ENCODE data around the gene NGFR. TPM values are rescaled to one million over a fixed set of nuclear protein-coding genes. Genes with fewer than 3 reads are reported as not detected.

Gene NGFR, protein sequence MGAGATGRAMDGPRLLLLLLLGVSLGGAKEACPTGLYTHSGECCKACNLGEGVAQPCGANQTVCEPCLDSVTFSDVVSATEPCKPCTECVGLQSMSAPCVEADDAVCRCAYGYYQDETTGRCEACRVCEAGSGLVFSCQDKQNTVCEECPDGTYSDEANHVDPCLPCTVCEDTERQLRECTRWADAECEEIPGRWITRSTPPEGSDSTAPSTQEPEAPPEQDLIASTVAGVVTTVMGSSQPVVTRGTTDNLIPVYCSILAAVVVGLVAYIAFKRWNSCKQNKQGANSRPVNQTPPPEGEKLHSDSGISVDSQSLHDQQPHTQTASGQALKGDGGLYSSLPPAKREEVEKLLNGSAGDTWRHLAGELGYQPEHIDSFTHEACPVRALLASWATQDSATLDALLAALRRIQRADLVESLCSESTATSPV
- 1 to 10 TPM; 5.7 to 9.0 (median 6.2) TPM for polyA plus RNA-seq (ENCODE audit: insufficient read length in 4 of 4)

- DNase-seq (ENCODE audit: low read depth in 4 of 4, low spot score in 3 of 4) = peak in 1 of 4 donors; percentile 56
Measured at GRCh38 chr17:49494986-49495841, at the start of gene NGFR. Gene NGFR, plus strand, starts transcription at chr17:49495293. Its CDS starts 125 bp downstream, at chr17:49495418.

GRCh38 chr17:49445591-49445990 lies 49.5 kb upstream of the NGFR start:
- DNase-seq (ENCODE audit: low read depth in 4 of 4, low spot score in 3 of 4) = no peak

DNA sequence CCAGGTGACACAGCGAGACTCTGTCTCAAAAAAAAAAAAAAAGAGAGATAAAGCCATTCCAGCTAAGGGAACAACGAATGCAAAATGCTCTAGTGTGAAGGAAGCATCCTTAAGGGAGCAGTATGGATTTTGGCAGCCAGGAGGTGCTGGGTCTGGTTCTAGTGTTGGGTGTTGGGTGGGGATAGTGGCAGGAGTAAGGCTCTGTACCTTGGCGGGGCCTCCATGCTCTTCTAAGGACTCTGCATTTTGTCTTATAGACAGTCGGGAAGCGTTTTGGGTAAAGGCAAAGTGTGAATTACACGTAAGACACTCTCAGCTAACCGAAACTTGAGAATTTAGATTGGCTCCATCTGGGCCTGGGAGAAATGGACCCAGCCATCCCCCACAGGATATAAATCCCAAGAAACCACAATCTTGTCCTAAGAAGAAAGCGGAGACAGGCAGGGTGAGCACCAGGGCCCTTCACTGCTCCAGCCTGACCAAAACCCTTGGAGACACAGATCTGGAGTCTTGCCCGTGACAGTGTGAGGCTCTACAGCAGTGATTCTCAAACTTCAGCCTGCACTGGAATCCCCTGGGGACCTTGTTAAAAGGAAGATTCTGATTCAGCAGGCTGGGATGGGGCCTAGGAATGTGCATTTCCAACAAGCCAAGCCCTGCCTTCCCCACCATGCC lies 47.3 kb upstream of the NGFR start:
- DNase-seq (ENCODE audit: low read depth in 4 of 4, low spot score in 3 of 4) = no peak

- no peak for DNase-seq (ENCODE audit: low read depth in 4 of 4, low spot score in 3 of 4)
Measured at GRCh38 chr17:49450181-49450580, 44.9 kb upstream of the NGFR start.

DNA sequence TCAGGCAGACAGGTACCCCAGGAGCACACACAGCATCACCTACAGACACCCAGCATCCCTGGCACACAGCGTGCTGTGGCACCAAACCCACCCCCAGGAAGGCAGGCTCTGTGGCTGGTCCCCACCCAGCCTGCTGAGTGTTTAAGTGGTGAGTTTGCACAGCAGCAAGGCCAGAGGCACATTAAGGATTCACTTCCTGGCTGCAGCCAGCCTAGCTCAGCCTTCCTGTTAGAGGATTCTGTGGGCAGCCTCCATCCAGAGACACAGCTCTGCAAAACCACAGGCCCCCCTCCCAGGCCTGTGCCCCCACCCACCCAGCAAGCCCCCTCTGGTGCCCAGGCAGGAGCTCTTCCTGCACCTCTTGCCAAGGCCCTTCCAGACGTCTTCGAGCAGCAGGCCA lies 44.4 kb upstream of the NGFR start:
- no peak for DNase-seq (ENCODE audit: low read depth in 4 of 4, low spot score in 3 of 4)

GRCh38 chr17:49452201-49452600 lies 42.9 kb upstream of the NGFR start:
- no peak for DNase-seq (ENCODE audit: low read depth in 4 of 4, low spot score in 3 of 4)

GRCh38 chr17:49452661-49453060 lies 42.4 kb upstream of the NGFR start:
- no peak for DNase-seq (ENCODE audit: low read depth in 4 of 4, low spot score in 3 of 4)

DNA sequence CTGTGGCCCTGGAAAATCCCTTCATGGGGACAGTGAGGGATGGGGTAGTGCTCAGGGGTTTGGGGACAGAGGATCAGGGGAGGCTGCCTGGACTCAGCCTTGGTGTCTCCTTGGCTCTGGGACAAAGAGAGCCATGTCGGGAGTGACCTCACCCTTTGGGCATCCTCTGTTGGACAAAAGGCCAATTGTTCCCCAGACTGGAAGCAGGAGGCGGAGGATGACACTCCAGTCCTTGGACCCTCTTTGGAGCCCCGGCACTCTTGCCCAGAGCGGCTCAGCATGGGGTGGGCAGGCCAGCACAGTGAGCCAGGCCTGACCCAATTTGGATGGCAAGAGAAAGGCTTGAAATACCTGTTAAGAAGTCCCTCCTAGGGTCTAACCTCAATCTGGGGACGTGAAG lies 41.0 kb upstream of the NGFR start:
- no peak for DNase-seq (ENCODE audit: low read depth in 4 of 4, low spot score in 3 of 4)

DNA sequence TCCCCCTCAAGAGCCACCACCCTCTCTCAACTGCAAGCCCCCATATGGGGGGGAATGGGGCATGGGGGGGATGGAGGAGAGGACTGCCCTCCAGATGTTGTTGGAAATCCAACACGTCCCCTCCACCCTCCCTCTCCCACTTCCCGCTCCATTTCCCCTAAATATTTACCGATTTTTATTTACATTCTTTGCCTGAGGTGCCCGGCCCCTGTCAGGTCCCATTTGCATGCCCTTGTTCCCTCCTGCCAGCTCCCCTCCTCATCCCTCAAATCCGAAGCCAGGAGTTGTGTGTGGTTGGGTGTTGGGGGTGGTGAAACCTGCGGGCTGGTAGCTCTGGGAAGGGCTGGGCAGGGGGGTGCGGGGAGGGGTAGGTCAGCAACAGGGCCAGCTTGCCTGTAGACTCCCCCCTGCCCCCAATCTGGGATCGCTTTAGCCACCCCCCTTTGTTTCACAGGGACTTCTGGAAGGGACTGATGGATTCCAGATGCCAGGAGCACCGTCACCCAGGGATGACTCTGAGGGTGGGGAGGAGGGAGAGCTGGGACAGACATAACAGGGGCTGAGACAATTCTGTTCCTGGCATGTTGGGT lies 39.7 kb upstream of the NGFR start:
- no peak for DNase-seq (ENCODE audit: low read depth in 4 of 4, low spot score in 3 of 4)

DNA sequence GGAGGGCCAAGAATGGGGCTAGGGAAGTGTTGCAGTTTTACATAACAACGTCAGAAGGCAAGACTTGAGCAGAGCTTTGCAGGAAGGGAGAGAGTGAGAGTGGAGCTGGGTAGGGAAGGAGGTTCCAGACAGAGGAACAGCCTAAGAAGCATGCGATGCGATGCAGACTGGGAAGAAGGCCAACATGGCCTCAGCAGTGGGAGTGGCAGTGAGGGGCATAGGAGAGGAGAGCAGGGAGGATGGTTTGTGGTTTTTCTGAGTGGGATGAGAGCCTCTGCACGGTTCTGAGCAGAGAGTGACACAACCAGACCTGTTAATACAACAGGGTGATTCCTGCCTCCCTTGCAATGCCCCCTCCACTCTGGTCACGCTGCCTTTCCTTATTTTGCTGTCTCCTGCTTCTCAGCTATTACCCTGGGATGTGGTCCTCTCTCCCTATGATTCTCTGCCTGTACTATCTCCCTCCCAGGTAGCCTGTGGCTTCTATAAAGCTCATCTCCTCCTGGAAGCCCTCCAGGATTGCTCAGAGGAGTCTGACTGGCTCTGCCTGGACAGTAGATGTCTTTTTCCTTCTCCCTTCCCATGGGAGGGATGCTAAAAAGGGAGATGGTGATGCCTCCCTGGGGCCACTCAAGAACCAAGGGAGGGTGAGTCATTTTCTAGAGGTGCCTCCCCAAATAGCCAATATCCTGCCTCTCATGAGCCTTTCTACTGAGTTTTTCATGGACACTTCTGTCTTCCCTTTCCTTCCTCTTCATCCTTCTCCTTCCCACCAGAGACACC lies 38.7 kb upstream of the NGFR start:
- DNase-seq (ENCODE audit: low read depth in 4 of 4, low spot score in 3 of 4) = no peak

DNA sequence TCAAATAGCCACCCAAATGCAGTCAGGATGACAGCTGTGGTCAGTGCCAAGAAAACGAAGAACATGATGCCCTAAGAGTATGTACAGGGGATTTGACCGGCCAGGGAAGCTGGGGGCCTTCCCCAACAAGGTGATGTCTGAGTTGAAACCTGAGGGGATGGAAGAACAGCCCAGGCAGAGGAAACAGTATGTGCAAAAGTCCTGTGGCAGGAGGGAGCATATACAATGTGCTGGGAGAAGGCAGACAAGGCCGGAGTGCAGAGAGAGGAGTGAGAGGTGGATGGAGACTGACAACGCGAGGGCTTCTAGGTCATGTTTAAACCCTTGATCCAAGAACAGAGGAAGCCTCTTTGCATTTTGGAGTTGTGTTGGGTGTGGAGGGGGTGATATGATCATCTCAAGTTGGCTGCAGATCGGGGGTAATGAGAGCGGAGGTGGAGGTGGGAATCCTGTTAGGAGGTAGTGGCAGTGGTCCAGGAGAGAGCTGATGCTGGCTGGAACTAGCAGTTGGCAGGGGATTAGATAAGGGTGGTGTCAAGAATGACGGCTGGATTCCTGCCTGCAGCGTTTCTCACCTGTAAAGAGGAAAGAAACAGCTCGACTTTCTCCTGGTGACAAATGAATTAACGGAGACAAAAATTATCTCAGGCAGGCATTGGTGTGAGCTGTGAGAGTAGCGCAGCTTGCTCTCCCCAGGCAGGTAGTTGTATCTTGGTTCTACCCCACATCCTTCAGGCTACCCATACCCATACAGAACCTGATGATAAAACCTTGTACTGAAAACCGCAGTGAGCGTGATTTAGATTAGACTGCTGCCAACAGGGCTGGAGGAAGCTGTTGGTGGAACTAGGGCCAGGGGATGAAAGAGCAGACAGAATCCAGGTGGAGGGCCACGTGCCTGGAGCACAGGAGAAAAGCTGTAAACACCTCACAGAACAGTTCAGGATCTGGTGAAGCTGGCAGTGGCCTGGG lies 37.2 kb upstream of the NGFR start:
- DNase-seq (ENCODE audit: low read depth in 4 of 4, low spot score in 3 of 4) = no peak

DNA sequence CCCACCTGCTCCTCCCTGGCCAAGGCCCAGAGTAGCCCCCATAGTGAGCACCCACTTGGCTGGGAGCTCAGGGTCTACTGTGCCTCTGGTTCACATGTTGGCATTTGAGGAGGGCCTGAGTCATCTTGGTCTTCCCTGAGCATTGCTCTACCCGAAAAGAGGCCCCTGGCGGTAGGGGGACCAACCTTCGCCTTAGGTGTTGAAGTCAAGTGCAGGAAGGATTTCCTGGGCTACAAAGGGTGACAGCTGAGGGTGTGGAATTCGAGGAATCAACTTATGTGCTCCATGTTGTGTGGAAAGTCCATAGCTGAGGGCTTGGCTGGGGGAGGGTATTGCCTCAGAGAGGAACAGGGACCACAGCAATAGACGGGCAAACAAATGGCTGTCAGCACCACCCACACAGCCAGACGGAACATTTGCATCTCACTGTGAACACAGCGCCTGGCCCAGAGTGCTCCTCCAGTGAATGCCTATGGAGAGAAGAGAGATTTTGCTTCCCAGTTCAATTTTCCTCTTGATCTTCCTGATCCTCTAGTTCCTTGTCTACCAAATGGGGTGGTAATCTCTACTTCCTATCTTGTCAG lies 35.6 kb upstream of the NGFR start:
- no peak for DNase-seq (ENCODE audit: low read depth in 4 of 4, low spot score in 3 of 4)

- no peak for DNase-seq (ENCODE audit: low read depth in 4 of 4, low spot score in 3 of 4)
Measured at GRCh38 chr17:49460401-49460800, 34.7 kb upstream of the NGFR start.

DNA sequence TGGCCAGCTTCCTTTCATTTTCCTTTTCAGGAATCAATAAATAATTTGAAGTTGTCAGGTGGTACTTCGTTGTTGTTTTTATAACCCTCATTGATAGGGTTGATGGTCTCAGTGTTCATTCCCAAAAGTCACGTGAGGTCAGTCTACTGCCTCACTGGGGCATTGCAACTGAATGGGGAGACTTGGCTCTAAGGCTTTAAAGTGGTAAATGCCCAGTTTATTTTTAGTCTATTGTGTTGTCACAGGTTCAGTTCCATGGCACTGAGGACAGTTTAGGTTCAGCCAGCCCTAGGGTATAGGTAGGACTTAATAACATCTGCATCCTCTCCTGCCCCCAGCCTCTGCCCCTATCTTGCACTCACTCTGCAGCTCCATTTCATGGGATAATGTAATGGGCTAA lies 33.5 kb upstream of the NGFR start:
- DNase-seq (ENCODE audit: low read depth in 4 of 4, low spot score in 3 of 4) = no peak

- DNase-seq (ENCODE audit: low read depth in 4 of 4, low spot score in 3 of 4) = no peak
Measured at GRCh38 chr17:49464049-49464448, 31.0 kb upstream of the NGFR start.

GRCh38 chr17:49465331-49465903 lies 29.7 kb upstream of the NGFR start:
- no peak for DNase-seq (ENCODE audit: low read depth in 4 of 4, low spot score in 3 of 4)

DNA sequence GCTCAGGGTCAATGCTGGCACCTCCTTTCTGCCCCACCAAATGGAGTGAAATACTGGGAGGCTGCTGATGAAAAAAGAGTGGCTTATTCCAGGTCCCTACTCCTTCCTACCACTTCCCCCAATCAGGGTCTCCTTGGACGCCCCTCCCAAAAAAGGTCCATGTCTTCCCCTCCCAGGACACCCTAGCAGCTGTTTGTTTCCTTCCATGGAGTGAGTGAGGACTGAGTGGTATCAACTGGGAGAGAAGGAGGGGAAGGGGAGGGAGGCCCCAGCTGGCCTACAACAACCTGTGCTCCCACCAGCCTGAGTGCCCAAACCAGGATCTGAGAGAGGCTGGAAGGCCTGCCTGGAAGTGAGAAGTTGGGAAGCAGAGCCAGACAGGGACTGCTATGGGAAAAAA lies 28.7 kb upstream of the NGFR start:
- no peak for DNase-seq (ENCODE audit: low read depth in 4 of 4, low spot score in 3 of 4)

- DNase-seq (ENCODE audit: low read depth in 4 of 4, low spot score in 3 of 4) = no peak
Measured at GRCh38 chr17:49467175-49467574, 27.9 kb upstream of the NGFR start.

Measured in right renal pelvis (tissue), 4 donors.